ENCODE data around the gene HTR3B.

- TF ChIP-seq POLR2A (IDR thresholded peaks at IDR 0.05; ENCODE audit: low read length) (peak; percentile 92), GATA1 (IDR thresholded peaks at IDR 0.05; ENCODE audit: low read depth, low read length) (no peak)
Measured at GRCh38 chr11:113875234-113876073, 29.1 kb upstream of the HTR3B start, which contains the start of gene USP28.

Data from erythroblast (primary cell).